DOHH2 (cell line): ENCODE measurements around the gene MACROD2.

Source experiments
- EZH2phosphoT487 ChIP-seq: fragments of 200-600 bp; sonication (generic); IDR thresholded peaks from 2 replicates; pipeline ENCODE4 v1.6.1; 2017; ENCODE audit warnings: borderline replicate concordance, mild to moderate bottlenecking, antibody characterized with exemption, low read length, moderate library complexity, mixed read lengths
- TF ChIP-seq, protein P1 (sequence below): fragments of 200-600 bp; sonication (generic); IDR thresholded peaks from one replicate; pipeline ENCODE4 v1.5.1; 2014; ENCODE audit warnings: antibody characterized with exemption, mild to moderate bottlenecking, low read depth, low read length; ENCODE audit not compliant: poor library complexity, severe bottlenecking

DNA sequence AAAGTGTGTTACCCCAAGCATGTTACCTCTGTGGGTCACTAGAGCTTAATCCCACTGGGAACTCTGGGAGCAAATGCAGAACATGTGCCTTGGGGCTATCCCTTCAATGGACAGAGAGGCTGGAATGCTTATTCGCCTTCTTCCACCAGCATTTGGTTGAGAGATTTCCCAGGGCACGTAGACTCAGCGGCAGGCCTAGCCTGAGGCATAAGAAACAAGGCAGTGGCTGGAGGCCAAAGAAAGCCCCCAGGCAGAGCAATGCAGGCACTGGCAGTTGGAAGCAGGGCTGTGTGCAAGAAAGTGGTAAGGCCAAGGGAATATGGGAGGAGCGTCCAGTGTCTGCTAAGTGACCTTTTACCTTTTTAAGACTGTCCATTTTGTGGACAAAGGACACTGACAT lies 456.1 kb downstream of the MACROD2 start:
- TF ChIP-seq, protein P1, sequence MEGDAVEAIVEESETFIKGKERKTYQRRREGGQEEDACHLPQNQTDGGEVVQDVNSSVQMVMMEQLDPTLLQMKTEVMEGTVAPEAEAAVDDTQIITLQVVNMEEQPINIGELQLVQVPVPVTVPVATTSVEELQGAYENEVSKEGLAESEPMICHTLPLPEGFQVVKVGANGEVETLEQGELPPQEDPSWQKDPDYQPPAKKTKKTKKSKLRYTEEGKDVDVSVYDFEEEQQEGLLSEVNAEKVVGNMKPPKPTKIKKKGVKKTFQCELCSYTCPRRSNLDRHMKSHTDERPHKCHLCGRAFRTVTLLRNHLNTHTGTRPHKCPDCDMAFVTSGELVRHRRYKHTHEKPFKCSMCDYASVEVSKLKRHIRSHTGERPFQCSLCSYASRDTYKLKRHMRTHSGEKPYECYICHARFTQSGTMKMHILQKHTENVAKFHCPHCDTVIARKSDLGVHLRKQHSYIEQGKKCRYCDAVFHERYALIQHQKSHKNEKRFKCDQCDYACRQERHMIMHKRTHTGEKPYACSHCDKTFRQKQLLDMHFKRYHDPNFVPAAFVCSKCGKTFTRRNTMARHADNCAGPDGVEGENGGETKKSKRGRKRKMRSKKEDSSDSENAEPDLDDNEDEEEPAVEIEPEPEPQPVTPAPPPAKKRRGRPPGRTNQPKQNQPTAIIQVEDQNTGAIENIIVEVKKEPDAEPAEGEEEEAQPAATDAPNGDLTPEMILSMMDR: no peak
- no peak for TF ChIP-seq EZH2phosphoT487
